ENCODE data around the gene WDR93. TPM values are rescaled to one million over a fixed set of nuclear protein-coding genes. Genes with fewer than 3 reads are reported as not detected.

WDR93 gene
- polyA plus RNA-seq, 3 donors: not detected

GRCh38 chr15:89743011-89743410 is 52.4 kb downstream of the WDR93 start:
- Mint-ChIP-seq H3K36me3 (no peaks in the 10 kb centered on the region), H3K9me3 (no peaks in the 10 kb centered on the region), H3K27ac (no peak overlapping the region), H3K4me1 (peaks cover 2% of the 10 kb centered on the region), H3K27me3 (ENCODE audit: low read depth in 3 of 3) (peaks cover 0 to 2% (median 0%) of the 10 kb centered on the region in 3 donors), H3K4me3 (no peak overlapping the region)
- no peaks in the 10 kb centered on the region for H3K79me2 ChIP-seq (ENCODE audit: insufficient read depth, low read length)
- intact Hi-C loops (cut with micrococcal nuclease): no loop called here
- H3K4me3 ChIP-seq (replicated peaks in 1 of 3; ENCODE audit: low read depth in 2 of 3, low read length in 3 of 3): no peak overlapping the region
- H3K36me3 ChIP-seq (replicated peaks in 1 of 2; ENCODE audit: control insufficient read depth in 1 of 2, insufficient read depth in 2 of 2, low read length in 2 of 2): no peaks in the 10 kb centered on the region
- no peaks in the 10 kb centered on the region for H3K4me1 ChIP-seq (ENCODE audit: control insufficient read depth in 1 of 2, insufficient read depth in 2 of 2, low read length in 2 of 2)
- TF ChIP-seq CTCF (IDR thresholded peaks at IDR 0.05): no peak
- H3K9ac ChIP-seq (ENCODE audit: insufficient read depth, low read length, poor library complexity, severe bottlenecking): no peak overlapping the region
- H3K27me3 ChIP-seq (ENCODE audit: control insufficient read depth in 2 of 2, insufficient read depth in 2 of 2, low read length in 2 of 2): no peaks in the 10 kb centered on the region
- H3K9me3 ChIP-seq (replicated peaks in 1 of 2; ENCODE audit: control insufficient read depth in 1 of 2, insufficient read depth in 1 of 2, low read length in 2 of 2): no peaks in the 10 kb centered on the region
- no peak overlapping the region for H3K4me2 ChIP-seq (replicated peaks; ENCODE audit: extremely low read depth, low read length, poor library complexity, severe bottlenecking)
- 93% methylated on average over 6 of the region's 8 CpGs for WGBS (ENCODE audit: insufficient coverage)
- no peaks in the 10 kb centered on the region for H4K20me1 ChIP-seq (ENCODE audit: insufficient read depth, low read length)
- no peak overlapping the region for H3K27ac ChIP-seq (ENCODE audit: low read depth in 1 of 2, low read length in 2 of 2)
- H2AFZ ChIP-seq (ENCODE audit: insufficient read depth, low read depth, low read length, poor library complexity, severe bottlenecking): no peak overlapping the region
- DNase-seq: no peak

GRCh38 chr15:89743594-89743993 is 53.0 kb downstream of the WDR93 start:
- Histone ChIP-seq H3K79me2 (ENCODE audit: insufficient read depth, low read length) (no peaks in the 10 kb centered on the region), H3K4me3 (replicated peaks in 1 of 3; ENCODE audit: low read depth in 2 of 3, low read length in 3 of 3) (no peak overlapping the region), H3K27me3 (ENCODE audit: control insufficient read depth in 2 of 2, insufficient read depth in 2 of 2, low read length in 2 of 2) (no peaks in the 10 kb centered on the region), H3K9me3 (replicated peaks in 1 of 2; ENCODE audit: control insufficient read depth in 1 of 2, insufficient read depth in 1 of 2, low read length in 2 of 2) (no peaks in the 10 kb centered on the region), H3K27ac (ENCODE audit: low read depth in 1 of 2, low read length in 2 of 2) (no peak overlapping the region), H2AFZ (ENCODE audit: insufficient read depth, low read depth, low read length, poor library complexity, severe bottlenecking) (no peak overlapping the region), H3K4me2 (replicated peaks; ENCODE audit: extremely low read depth, low read length, poor library complexity, severe bottlenecking) (no peak overlapping the region), H3K4me1 (ENCODE audit: control insufficient read depth in 1 of 2, insufficient read depth in 2 of 2, low read length in 2 of 2) (no peaks in the 10 kb centered on the region), H4K20me1 (ENCODE audit: insufficient read depth, low read length) (no peaks in the 10 kb centered on the region), H3K9ac (ENCODE audit: insufficient read depth, low read length, poor library complexity, severe bottlenecking) (no peak overlapping the region), H3K36me3 (replicated peaks in 1 of 2; ENCODE audit: control insufficient read depth in 1 of 2, insufficient read depth in 2 of 2, low read length in 2 of 2) (no peaks in the 10 kb centered on the region)
- no peak overlapping the region for H3K4me3 Mint-ChIP-seq
- peaks cover 0 to 4% (median 0%) of the 10 kb centered on the region in 3 donors for H3K27me3 Mint-ChIP-seq (ENCODE audit: low read depth in 3 of 3)
- H3K4me1 Mint-ChIP-seq: peaks cover 2% of the 10 kb centered on the region
- no peak for DNase-seq
- no CpG with 5 or more reads among the region's 8 CpGs for WGBS (ENCODE audit: insufficient coverage)
- no peak for TF ChIP-seq CTCF (IDR thresholded peaks at IDR 0.05)
- intact Hi-C loops (cut with micrococcal nuclease): no loop called here
- no peaks in the 10 kb centered on the region for H3K36me3 Mint-ChIP-seq
- H3K27ac Mint-ChIP-seq: no peak overlapping the region
- H3K9me3 Mint-ChIP-seq: no peaks in the 10 kb centered on the region

Measured in CD14-positive monocyte (primary cell).